PC-9 (cell line): ENCODE measurements around the gene IRAG1.

Experiments used
- EZH2 ChIP-seq: fragments of 200-600 bp; sonication (generic); IDR thresholded peaks from 2 replicates; pipeline ENCODE4 v1.8.0; 2017; ENCODE audit warnings: antibody characterized with exemption, low read depth
- TF ChIP-seq, protein P1 (sequence below): fragments of 200-600 bp; sonication (generic); conservative IDR thresholded peaks from 2 replicates; pipeline ENCODE4 v1.6.1; 2017; ENCODE audit warnings: mixed run types, antibody characterized with exemption, mild to moderate bottlenecking, moderate library complexity

DNA sequence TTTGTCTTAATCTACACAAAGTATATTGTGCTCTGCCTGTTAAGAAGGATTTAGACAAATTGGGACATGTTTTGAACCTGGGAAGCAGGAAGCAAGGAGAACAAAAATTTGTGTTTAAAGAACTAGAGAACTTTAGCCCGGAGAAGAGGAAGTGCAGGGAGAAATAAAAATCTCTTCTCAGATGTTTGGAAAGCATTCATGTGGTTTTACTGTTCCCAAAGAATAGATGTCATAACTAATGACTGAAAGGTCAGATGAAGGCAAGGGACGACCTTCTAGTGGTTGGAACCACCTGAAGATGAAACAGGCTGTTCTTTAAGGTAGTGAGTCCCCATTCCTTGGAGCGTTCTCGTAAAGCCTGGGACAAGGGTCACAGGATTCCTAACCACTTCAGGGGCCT lies 38.3 kb downstream of the IRAG1 start:
- TF ChIP-seq, protein P1, sequence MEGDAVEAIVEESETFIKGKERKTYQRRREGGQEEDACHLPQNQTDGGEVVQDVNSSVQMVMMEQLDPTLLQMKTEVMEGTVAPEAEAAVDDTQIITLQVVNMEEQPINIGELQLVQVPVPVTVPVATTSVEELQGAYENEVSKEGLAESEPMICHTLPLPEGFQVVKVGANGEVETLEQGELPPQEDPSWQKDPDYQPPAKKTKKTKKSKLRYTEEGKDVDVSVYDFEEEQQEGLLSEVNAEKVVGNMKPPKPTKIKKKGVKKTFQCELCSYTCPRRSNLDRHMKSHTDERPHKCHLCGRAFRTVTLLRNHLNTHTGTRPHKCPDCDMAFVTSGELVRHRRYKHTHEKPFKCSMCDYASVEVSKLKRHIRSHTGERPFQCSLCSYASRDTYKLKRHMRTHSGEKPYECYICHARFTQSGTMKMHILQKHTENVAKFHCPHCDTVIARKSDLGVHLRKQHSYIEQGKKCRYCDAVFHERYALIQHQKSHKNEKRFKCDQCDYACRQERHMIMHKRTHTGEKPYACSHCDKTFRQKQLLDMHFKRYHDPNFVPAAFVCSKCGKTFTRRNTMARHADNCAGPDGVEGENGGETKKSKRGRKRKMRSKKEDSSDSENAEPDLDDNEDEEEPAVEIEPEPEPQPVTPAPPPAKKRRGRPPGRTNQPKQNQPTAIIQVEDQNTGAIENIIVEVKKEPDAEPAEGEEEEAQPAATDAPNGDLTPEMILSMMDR, result no peak
- no peak for TF ChIP-seq EZH2
